Mammary epithelial cell (primary cell): ENCODE results near the gene TJAP1.

ENCODE experiments used
- EZH2 ChIP-seq: IDR thresholded peaks from 2 replicates; pipeline ENCODE4 v1.6.1; 2012; ENCODE audit warnings: low read length, inconsistent platforms, borderline replicate concordance
- TF ChIP-seq, protein P1 (sequence below), 2 donors: IDR thresholded peaks in 1 of 2; conservative IDR thresholded peaks in 1 of 2; 2 replicates each; pipeline ENCODE4 v1.5.1; 2011 to 2012; ENCODE audit warnings: inconsistent platforms in 2 of 2, low read length in 2 of 2, mild to moderate bottlenecking in 2 of 2, control low read depth in 1 of 2, low read depth in 1 of 2; ENCODE audit not compliant: insufficient read depth in 1 of 2; ENCODE audit errors: extremely low read depth in 1 of 2

GRCh38 chr6:43502666-43503065 lies 25.3 kb downstream of the TJAP1 start:
- TF ChIP-seq, protein P1, sequence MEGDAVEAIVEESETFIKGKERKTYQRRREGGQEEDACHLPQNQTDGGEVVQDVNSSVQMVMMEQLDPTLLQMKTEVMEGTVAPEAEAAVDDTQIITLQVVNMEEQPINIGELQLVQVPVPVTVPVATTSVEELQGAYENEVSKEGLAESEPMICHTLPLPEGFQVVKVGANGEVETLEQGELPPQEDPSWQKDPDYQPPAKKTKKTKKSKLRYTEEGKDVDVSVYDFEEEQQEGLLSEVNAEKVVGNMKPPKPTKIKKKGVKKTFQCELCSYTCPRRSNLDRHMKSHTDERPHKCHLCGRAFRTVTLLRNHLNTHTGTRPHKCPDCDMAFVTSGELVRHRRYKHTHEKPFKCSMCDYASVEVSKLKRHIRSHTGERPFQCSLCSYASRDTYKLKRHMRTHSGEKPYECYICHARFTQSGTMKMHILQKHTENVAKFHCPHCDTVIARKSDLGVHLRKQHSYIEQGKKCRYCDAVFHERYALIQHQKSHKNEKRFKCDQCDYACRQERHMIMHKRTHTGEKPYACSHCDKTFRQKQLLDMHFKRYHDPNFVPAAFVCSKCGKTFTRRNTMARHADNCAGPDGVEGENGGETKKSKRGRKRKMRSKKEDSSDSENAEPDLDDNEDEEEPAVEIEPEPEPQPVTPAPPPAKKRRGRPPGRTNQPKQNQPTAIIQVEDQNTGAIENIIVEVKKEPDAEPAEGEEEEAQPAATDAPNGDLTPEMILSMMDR (conservative IDR thresholded peaks at IDR 0.05 in 1 of 2, IDR thresholded peaks at IDR 0.05 in 1 of 2; ENCODE audit: extremely low read depth in 1 of 2, insufficient read depth in 1 of 2, low read depth in 1 of 2, low read length in 2 of 2), result no peak
- no peak for TF ChIP-seq EZH2
